ENCODE results near the gene TRRAP. TPM values are rescaled to one million over a fixed set of nuclear protein-coding genes. Genes with fewer than 3 reads are reported as not detected.
A peak's percentile ranks its signal among the peaks of the same experiment; 100 is the strongest.

TRRAP gene
- total RNA-seq, 1 donor from 2014 or later = 35.6 TPM

- Histone ChIP-seq H3K36me3 (peaks cover 77% of the 10 kb centered on the region), H3K9me3 (no peaks in the 10 kb centered on the region), H3K27ac (no peak overlapping the region), H3K4me3 (no peak overlapping the region), H3K4me1 (no peaks in the 10 kb centered on the region), H3K27me3 (no peaks in the 10 kb centered on the region)
- DNase-seq (no peak), ATAC-seq (peak; percentile 28)
- TF ChIP-seq, protein P1, sequence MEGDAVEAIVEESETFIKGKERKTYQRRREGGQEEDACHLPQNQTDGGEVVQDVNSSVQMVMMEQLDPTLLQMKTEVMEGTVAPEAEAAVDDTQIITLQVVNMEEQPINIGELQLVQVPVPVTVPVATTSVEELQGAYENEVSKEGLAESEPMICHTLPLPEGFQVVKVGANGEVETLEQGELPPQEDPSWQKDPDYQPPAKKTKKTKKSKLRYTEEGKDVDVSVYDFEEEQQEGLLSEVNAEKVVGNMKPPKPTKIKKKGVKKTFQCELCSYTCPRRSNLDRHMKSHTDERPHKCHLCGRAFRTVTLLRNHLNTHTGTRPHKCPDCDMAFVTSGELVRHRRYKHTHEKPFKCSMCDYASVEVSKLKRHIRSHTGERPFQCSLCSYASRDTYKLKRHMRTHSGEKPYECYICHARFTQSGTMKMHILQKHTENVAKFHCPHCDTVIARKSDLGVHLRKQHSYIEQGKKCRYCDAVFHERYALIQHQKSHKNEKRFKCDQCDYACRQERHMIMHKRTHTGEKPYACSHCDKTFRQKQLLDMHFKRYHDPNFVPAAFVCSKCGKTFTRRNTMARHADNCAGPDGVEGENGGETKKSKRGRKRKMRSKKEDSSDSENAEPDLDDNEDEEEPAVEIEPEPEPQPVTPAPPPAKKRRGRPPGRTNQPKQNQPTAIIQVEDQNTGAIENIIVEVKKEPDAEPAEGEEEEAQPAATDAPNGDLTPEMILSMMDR (IDR thresholded peaks at IDR 0.05) = no peak
- intact Hi-C loops (cut with DNase I) = no loop called here
Measured at GRCh38 chr7:99013266-99014112, 135.2 kb downstream of the TRRAP start.

DNA sequence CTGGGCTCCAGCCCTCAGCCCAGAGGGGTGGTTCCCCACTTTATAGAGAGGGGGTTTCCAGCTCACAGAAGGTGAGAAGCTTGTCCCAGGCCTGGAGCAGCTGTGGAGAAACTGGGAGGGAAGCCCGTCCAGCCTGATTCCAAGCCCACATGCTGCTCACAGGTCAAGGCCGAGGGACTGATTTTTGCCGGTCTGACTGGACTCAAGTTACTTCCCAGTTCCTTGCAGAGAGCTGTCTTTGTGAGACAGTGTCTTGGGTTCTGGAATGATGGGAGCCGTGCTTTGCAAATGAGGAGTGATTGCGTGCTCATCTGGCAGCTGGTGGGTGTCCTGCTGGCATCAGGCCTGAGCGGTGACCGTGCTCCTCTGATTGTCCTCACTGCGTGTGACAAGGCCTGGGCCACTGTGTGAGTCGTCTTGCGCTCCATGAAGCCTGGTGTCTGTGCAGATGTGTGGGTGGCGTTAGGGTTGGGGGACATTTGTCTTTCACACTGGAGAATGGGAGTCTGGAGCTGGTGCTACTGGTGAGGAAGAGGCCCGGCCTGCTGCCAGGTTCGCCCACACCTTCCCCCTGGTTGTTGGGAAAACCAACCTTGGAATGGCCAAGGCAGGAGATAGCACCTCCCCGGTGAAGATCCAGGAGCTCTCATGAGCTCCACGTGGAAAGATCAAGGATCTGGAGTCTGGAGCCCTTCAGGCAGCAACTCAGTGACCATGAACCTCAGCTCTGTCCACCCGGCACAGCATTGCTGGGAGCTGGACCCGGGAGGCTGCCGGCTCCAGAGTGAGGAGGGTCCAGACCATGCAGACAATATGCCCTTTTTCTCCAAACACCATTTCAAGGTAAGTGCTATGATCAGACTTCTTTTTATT, 136.0 kb downstream of the TRRAP start:
- DNase-seq (no peak), ATAC-seq (peak; percentile 7)
- Histone ChIP-seq H3K27ac (no peak overlapping the region), H3K4me1 (no peaks in the 10 kb centered on the region), H3K4me3 (no peak overlapping the region), H3K9me3 (no peaks in the 10 kb centered on the region), H3K36me3 (peaks cover 68% of the 10 kb centered on the region), H3K27me3 (no peaks in the 10 kb centered on the region)
- TF ChIP-seq, protein P1 (IDR thresholded peaks at IDR 0.05) = no peak
- intact Hi-C loops (cut with DNase I) = no loop called here

GRCh38 chr7:99016196-99016595, 137.9 kb downstream of the TRRAP start:
- Histone ChIP-seq H3K9me3 (no peaks in the 10 kb centered on the region), H3K4me1 (no peaks in the 10 kb centered on the region), H3K27ac (no peak overlapping the region), H3K36me3 (peaks cover 59% of the 10 kb centered on the region), H3K4me3 (no peak overlapping the region), H3K27me3 (no peaks in the 10 kb centered on the region)
- ATAC-seq = no peak
- intact Hi-C loops (cut with DNase I) = no loop called here
- DNase-seq = no peak
- TF ChIP-seq, protein P1 (IDR thresholded peaks at IDR 0.05) = no peak

- Histone ChIP-seq H3K36me3 (peaks cover 25% of the 10 kb centered on the region), H3K4me3 (no peak overlapping the region), H3K4me1 (peaks cover 10% of the 10 kb centered on the region), H3K27me3 (no peaks in the 10 kb centered on the region), H3K9me3 (no peaks in the 10 kb centered on the region), H3K27ac (no peak overlapping the region)
- ATAC-seq (peak; percentile 67), DNase-seq (no peak)
- TF ChIP-seq, protein P1 (IDR thresholded peaks at IDR 0.05) = no peak
- intact Hi-C loops (cut with DNase I) = no loop called here
Measured at GRCh38 chr7:99019523-99020412, 141.4 kb downstream of the TRRAP start.

DNA sequence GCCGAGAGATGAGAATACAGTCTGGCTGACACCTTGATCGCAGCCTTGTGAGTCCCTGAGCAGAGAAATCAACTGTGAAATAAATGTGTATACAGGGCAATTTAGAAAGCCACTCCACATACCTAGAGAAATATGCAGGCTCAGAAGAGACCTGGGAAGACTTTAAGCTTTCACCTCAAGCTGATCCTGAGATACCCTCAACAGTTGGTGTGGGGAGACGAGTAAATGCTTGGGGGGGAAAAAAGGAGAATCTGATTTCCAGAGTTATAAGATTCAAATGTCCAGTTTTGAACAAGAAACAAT, 142.0 kb downstream of the TRRAP start:
- TF ChIP-seq, protein P1 (IDR thresholded peaks at IDR 0.05) = no peak
- H3K36me3 ChIP-seq = peaks cover 19% of the 10 kb centered on the region

More for the DNA sequence above, 142.0 kb downstream of the TRRAP start:
- Histone ChIP-seq H3K4me1 (peaks cover 10% of the 10 kb centered on the region), H3K4me3 (no peak overlapping the region), H3K27ac (no peak overlapping the region), H3K27me3 (no peaks in the 10 kb centered on the region), H3K9me3 (no peaks in the 10 kb centered on the region)
- intact Hi-C loops (cut with DNase I) = no loop called here
- DNase-seq (no peak), ATAC-seq (peak; percentile 55)
